A673 (cell line): Measurements from ENCODE around the gene DZIP1. TPM values are rescaled to one million over a fixed set of nuclear protein-coding genes. Genes with fewer than 3 reads are reported as not detected.

ENCODE experiments used
- BruUV-seq: library from RNA; stranded (reverse); fragments of 400-500 nt; replicated peaks from 2 replicates; lab custom pipeline; 2021; lab: Mats Ljungman, UMichigan
- CTCF ChIA-PET: fragments of 300-600 bp; sonication (Branson Sonifier 250); formaldehyde crosslinking; loops from one replicate; lab custom pipeline; 2022; ENCODE audit warnings: antibody characterized with exemption; lab: Charles Lee
- POLR2A ChIA-PET: fragments of 300-600 bp; sonication (Branson Sonifier 250); formaldehyde crosslinking; loops from one replicate; lab custom pipeline; 2022; ENCODE audit warnings: antibody characterized with exemption; ENCODE audit not compliant: low non-redundant PET; lab: Charles Lee
- DNase-seq: peaks from one replicate; pipeline ENCODE4 v3.0.0-alpha.2; 2015; ENCODE audit warnings: low spot score
- H3K27ac ChIP-seq: fragments of 200-600 bp; sonication (generic); 2 replicates; pipeline ENCODE4 v1.5.1; 2016; ENCODE audit warnings: mixed run types, low read depth, mild to moderate bottlenecking, mixed read lengths, antibody characterized with exemption, low read length; ENCODE audit not compliant: poor library complexity, severe bottlenecking
- H3K27me3 ChIP-seq: fragments of 200-600 bp; sonication (generic); replicated peaks from 2 replicates; pipeline ENCODE4 v1.6.1; 2017; ENCODE audit warnings: mixed run types, low read depth, mild to moderate bottlenecking, mixed read lengths, antibody characterized with exemption, low read length; ENCODE audit not compliant: insufficient read depth, poor library complexity
- H3K36me3 ChIP-seq: fragments of 200-600 bp; sonication (generic); 2 replicates; pipeline ENCODE4 v1.6.1; 2016; ENCODE audit warnings: mixed run types, mild to moderate bottlenecking, mixed read lengths, antibody characterized with exemption, low read length; ENCODE audit not compliant: insufficient read depth, poor library complexity, severe bottlenecking
- H3K4me1 ChIP-seq: fragments of 200-600 bp; sonication (generic); 2 replicates; pipeline ENCODE4 v1.6.1; 2017; ENCODE audit warnings: mixed run types, mild to moderate bottlenecking, mixed read lengths, antibody characterized with exemption, low read length; ENCODE audit not compliant: insufficient read depth, poor library complexity, severe bottlenecking
- H3K4me3 ChIP-seq: fragments of 200-600 bp; sonication (generic); 2 replicates; pipeline ENCODE4 v1.5.1; 2016; ENCODE audit warnings: low read depth, mixed run types, mild to moderate bottlenecking, mixed read lengths, low read length; ENCODE audit not compliant: poor library complexity, severe bottlenecking
- H3K9me3 ChIP-seq: fragments of 200-600 bp; sonication (generic); 2 replicates; pipeline ENCODE4 v1.6.1; 2016; ENCODE audit warnings: mixed run types, low read depth, mild to moderate bottlenecking, mixed read lengths, antibody characterized with exemption, low read length; ENCODE audit not compliant: poor library complexity, severe bottlenecking
- CTCF ChIP-seq: fragments of 300-800, 200-600 bp; sonication (generic); conservative IDR thresholded peaks from 2 replicates; pipeline ENCODE4 v1.5.1; 2017; ENCODE audit warnings: low read depth, mild to moderate bottlenecking, antibody characterized with exemption, low read length, moderate library complexity, mixed read lengths
- EZH2 ChIP-seq: fragments of 200-600 bp; sonication (generic); IDR thresholded peaks from 2 replicates; pipeline ENCODE4 v1.6.1; 2017; ENCODE audit warnings: borderline replicate concordance, low read depth, mild to moderate bottlenecking, mixed read lengths, antibody characterized with exemption, low read length; ENCODE audit not compliant: poor library complexity, severe bottlenecking
- intact Hi-C: fragments of 100-400 bp; cut with micrococcal nuclease; formaldehyde crosslinking; loops from one replicate; pipeline ENCODE4 v1.10.0; 2022; ENCODE audit not compliant: unreplicated experiment
- total RNA-seq: library from RNA; stranded (reverse); gene quantifications from 2 replicates; pipeline ENCODE4 v1.2.3, GENCODE V29; 2021

Gene DZIP1
- total RNA-seq, 1 experiment from 2014 or later, result 6.1 TPM

GRCh38 chr13:95629071-95629470 lies 15.4 kb downstream of the DZIP1 start:
- H3K4me3 ChIP-seq, result no peak overlapping the region
- H3K27ac ChIP-seq, result no peak overlapping the region
- H3K27me3 ChIP-seq, result no peaks in the 10 kb centered on the region
- no peak for TF ChIP-seq CTCF
- no peak for TF ChIP-seq EZH2
- H3K4me1 ChIP-seq, result no peaks in the 10 kb centered on the region
- H3K9me3 ChIP-seq, result no peaks in the 10 kb centered on the region
- intact Hi-C loops, result loop anchor here (10.0 kb wide), 2 partner anchors 596 to 1186 kb away; no protein-coding TSS in a partner anchor
- no TSS peak for BruUV-seq
- ChIA-PET POLR2A (no interaction called here), CTCF (no interaction called here)
- no peak for DNase-seq
- no peaks in the 10 kb centered on the region for H3K36me3 ChIP-seq

- no peak for DNase-seq
- BruUV-seq, result no TSS peak
- Histone ChIP-seq H3K27me3 (no peaks in the 10 kb centered on the region), H3K27ac (no peak overlapping the region), H3K4me1 (no peaks in the 10 kb centered on the region), H3K9me3 (no peaks in the 10 kb centered on the region), H3K36me3 (no peaks in the 10 kb centered on the region), H3K4me3 (no peak overlapping the region)
- ChIA-PET POLR2A (no interaction called here), CTCF (no interaction called here)
- no peak for TF ChIP-seq EZH2
- TF ChIP-seq CTCF, result no peak
- intact Hi-C loops, result loop anchor here (10.0 kb wide), 2 partner anchors 596 to 1186 kb away; no protein-coding TSS in a partner anchor
Observed at GRCh38 chr13:95628488-95628887, 16.0 kb downstream of the DZIP1 start.

DNA sequence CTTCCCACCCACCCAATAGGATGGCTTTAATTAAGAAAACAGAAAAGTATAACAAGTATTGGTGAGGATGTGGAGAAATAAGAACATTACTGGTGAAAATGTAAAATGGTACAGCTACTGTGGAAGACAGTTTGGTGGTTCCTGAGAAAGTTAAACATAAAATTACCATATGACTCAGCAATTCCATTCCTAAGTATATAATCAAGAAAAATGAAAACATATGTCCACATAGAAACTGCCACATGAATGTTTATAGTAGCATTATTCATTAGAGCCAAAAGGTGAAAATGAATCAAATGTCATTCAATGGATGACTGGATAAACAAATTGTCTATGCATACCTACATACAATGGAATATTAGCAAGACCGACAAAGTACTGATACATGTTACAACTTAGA lies 16.9 kb downstream of the DZIP1 start:
- TF ChIP-seq EZH2 (no peak), CTCF (no peak)
- no peaks in the 10 kb centered on the region for H3K4me1 ChIP-seq
- no TSS peak for BruUV-seq
- no peak for DNase-seq
- CTCF ChIA-PET, result no interaction called here
- no peak overlapping the region for H3K27ac ChIP-seq
- H3K36me3 ChIP-seq, result no peaks in the 10 kb centered on the region
- no peak overlapping the region for H3K4me3 ChIP-seq
- H3K27me3 ChIP-seq, result no peaks in the 10 kb centered on the region
- H3K9me3 ChIP-seq, result no peaks in the 10 kb centered on the region
- intact Hi-C loops, result loop anchor here (10.0 kb wide), 2 partner anchors 597 to 1187 kb away; no protein-coding TSS in a partner anchor
- POLR2A ChIA-PET, result no interaction called here
